HK-2 (cell line): Measurements from ENCODE around the gene PSMG3.
"Not testable (repeated sequence)": the region's sequence is repeated elsewhere in the genome, so short reads cannot be mapped to it uniquely, and the experiment has no call there.

ENCODE experiments used
- DNase-seq: peaks from one replicate; pipeline ENCODE4 v3.0.0-alpha.2; 2018; ENCODE audit not compliant: unreplicated experiment

PSMG3 gene

DNA sequence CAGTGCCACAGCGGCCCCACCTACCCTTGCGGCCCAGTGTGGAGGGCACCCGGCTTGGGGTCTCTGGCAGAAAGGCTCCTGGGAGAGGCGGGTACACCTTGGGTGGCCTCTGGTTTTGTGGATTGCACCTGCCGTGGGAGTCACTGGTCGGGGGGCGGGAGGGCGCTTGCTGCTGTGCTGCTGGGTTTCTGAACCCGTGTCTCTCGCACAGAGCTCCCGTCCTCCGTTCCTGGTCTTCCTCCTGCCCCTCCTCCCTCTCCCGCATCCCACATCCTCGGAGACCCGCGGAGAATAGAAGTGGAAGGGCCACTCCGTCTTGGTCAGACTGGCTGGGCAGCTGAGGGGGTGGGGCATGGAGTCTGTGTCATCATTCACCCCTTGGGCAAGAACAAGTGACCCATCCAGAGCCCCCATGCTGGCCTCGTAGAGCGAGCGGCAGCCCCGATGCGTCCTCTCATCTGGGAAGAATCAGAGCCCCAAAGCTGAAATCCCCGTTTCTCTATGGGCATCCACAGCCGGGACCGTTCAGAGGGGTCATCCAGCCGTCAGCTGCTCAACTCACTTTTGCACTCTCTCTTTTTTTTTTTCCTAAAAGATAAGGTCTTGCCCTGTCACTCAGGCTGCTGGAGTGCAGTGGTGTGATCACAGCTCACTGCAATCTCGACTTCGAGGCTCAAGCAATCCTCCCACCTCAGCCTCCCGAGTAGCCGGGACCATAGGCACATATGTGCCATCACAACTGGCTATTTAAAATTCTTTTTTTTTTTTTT is 35.3 kb downstream of the PSMG3 start:
- no peak for DNase-seq

DNA sequence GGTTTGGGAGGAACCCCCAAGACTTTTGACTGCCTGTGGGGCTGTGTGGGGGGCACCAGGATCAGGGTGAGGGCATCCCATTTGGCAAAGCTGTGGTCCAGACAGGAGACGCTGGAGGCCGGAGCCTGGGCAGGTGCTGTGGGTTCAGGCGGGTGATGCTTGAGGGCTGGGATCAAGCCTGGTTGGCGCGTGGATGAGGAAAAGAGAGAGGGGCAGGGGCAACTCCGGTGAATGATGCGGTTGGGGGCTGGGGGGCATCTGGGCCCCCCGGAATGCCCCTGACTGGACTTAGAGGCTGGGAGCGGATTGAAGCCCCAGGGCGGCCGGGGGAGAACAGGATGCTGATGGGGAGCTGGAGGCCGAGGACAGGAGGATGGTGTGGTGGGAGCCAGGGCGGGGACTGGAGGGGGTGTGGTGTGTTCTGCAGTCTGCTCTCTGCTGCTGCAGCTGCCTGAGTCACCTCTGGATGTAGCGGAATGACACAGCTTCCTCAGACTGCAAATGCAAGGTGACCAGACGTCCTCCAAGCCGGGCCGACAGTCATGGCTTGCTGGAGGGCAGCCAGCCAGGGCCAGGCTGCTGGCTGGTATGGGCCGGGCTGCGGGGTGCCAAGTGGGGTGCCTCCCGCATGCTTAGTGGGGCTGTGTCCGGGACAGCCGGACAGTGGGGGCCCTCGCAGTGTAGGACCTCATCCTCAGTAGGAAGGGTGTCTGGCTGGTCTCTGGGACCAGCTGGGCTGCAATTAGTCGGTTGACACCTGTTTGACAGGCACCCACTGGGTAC is 36.1 kb downstream of the PSMG3 start:
- DNase-seq = peak; percentile 87

GRCh38 chr7:1533255-1533546 is 36.6 kb downstream of the PSMG3 start:
- no peak for DNase-seq

DNA sequence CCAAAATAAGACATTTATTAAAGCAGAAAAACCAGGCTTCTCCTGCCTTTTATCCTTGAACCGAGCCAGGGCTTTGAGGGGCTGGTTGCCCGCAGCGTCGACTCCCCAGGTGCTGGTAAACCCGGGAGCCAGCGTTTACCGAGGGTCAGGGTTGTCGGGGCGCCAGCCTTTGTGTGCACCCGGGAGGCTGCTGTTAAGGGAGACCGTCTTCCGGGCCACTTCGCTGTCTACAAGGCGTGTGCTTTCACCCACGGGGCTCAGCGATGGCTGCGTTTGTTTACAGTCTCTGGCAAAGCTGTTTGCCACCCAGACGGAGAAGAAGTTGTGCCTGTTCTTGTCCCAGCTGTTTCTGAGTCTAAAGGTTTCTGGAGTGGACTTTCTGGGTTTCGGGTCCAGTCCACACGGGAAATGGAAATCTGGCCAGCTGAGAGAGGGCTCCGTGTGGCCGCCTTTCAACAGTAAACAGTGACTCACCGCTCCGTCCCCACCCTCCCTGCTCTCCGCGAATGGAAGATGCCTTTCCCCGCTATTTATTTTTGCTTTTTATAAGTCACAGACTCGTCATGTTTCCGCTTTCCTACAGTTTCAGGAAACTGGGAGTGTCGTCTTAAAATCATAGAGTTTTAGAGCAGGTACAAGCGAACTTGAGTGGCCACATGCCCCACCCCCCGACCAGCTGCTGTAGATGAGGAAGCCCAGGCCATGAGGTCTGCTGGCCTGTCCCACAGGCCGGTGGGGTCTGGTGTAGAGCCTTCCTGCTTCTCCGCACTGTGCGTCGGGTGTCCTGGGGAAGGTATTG is 37.2 kb downstream of the PSMG3 start:
- DNase-seq = peak; percentile 76

DNA sequence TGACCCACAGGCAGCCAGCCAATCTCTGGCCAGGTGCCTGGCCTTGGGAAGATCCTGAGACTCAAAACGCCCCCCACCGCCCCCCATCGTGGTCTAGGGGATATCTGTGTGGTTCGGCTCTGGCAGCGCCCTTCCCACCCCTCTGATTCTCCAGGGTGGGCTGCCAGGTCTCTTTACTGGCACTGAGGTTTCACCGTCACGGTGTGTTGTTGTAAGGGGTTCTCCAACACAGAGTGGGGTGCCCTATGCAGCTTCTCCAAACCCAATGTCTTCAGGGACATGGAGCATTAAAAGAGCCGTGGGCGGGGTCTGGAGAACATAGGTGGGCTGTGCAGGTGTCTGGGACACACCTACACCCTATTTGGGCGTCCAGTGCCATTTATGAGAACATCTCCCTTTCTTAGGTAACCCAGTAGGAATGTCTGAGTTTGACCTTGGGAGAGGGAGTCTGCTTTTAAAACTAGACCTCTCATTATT is 37.8 kb downstream of the PSMG3 start:
- DNase-seq = no peak

DNA sequence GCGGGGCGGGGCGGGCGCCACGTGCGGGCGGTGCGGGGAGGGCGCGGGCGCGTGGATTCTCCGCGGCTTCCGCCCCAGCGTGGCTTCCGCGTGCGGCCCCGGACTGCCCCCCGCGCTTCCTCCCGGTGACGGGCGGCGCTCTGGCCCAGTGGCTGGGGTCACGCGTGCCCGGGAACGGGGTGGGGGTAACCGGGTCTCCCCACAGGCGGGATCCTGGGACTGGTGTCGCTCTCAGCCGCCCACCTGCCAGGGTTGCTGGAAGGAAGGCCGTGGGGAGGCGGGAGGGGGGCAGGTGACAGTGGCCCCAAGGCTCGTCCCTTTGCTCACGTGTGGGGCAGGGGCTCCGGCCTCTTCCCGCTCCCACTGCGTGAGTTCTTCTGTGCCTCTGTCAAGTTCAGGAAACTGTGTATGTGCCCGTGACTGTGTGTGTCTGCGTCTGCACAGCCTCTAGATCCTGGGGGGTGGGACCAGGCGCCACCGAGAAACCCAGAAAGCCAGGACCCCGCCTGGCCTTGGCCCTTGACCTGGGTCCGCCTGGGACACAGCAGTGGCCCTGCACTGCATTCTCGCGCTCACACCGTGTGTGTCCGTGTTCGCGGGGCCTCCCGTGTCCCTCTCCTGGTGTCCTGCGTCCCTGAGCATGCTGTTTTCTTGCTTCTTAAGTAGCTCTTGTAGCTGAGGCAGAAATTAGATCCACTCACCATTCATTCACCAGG is 38.4 kb downstream of the PSMG3 start:
- no peak for DNase-seq

- DNase-seq = no peak
These were observed 38.9 kb downstream of the PSMG3 start for GRCh38 chr7:1530946-1531262.

GRCh38 chr7:1529383-1530116 is 40.3 kb downstream of the PSMG3 start:
- DNase-seq = no peak

DNA sequence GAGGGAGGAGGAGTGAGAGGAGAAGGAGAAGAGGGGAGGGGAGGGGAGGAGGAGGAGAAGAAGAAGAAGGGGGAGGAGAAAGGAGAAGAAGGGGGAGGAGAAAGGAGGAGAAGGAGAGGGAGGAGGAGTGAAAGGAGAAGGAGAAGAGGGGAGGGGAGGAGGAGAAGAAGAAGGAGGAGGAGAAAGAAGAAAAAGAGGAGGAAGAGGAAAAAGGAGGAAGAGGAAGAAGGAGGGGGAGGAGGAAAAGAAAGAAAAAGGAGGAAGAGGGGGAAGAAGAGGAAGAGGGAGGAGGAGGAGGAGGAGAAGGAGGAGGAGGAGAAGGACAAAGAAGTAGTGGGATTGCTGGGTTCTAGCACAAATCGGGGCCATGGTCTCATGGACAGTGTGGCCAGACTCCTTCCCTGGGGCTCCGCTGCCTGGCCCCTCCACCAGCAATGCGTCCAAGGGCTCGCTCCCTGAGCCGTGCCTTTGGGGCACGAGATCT is 43.5 kb downstream of the PSMG3 start:
- DNase-seq = no peak

DNA sequence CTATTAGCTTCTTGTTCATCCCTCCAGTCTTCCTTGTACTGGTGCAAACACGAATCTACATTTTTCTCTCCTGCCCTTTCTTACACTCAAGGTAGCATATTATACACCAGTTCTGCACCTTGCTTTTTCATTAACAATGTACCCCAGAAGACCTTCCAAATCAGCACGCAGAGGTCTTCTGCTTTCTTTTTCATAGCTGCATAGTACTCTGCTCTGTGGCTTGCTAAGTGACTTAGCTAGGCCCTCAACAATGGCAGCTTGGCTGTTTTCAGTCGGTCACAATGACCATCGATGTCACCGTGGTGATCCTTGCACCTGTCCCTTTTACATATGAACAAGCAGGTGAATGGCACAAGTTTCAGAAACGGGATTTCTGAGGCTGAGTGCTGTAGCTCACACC is 44.4 kb downstream of the PSMG3 start:
- no peak for DNase-seq

GRCh38 chr7:1523844-1524243 is 46.0 kb downstream of the PSMG3 start:
- no peak for DNase-seq

DNA sequence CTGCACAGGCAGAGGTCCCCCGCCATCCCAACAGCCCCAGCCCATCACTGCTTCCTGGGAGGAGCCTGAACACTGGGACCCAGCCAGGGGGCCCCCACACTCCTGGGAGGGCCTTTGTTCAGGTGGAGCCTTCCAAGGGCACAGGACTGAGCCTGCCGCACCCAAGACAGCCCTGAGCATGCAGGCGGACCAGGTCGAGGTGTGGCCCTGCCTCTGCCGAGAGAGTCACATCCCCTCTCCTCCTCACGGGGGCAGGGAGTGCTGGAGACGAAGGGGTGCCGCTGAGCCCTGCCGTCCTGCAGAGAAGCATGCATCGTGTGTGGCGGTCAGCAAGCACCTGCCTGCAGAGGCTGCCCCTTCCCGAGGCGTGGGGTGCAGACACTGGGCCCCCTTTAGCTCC is 46.6 kb downstream of the PSMG3 start:
- DNase-seq = no peak

- DNase-seq = no peak
These were observed 48.4 kb downstream of the PSMG3 start for GRCh38 chr7:1521456-1521855.

GRCh38 chr7:1520539-1521234 is 49.1 kb downstream of the PSMG3 start:
- peak; percentile 68 for DNase-seq

- DNase-seq = not testable (repeated sequence)
These were observed 50.4 kb downstream of the PSMG3 start for GRCh38 chr7:1519322-1519922.
